GM08714 (cell line): ENCODE data around the gene NMRAL1.

Experiments
- H3K4me3 ChIP-seq: fragments of 200-500 bp; sonication (Bioruptor generic); 2 replicates; pipeline ENCODE4 v1.5.1; 2014; ENCODE audit warnings: mild to moderate bottlenecking, low read length, inconsistent platforms
- ZNF274 ChIP-seq: IDR thresholded peaks from 2 replicates; pipeline ENCODE4 v1.6.1; 2012; ENCODE audit warnings: mild to moderate bottlenecking, low read depth, low read length

The NMRAL1 gene

GRCh38 chr16:4489030-4489429 is 14.6 kb upstream of the NMRAL1 start:
- TF ChIP-seq ZNF274: no peak
- no peak overlapping the region for H3K4me3 ChIP-seq

GRCh38 chr16:4488499-4488967 is 14.1 kb upstream of the NMRAL1 start:
- TF ChIP-seq ZNF274: no peak
- no peak overlapping the region for H3K4me3 ChIP-seq

- H3K4me3 ChIP-seq: no peak overlapping the region
- no peak for TF ChIP-seq ZNF274
These were observed 13.6 kb upstream of the NMRAL1 start for GRCh38 chr16:4487955-4488498.

GRCh38 chr16:4486126-4486893 is 11.9 kb upstream of the NMRAL1 start:
- no peak overlapping the region for H3K4me3 ChIP-seq
- no peak for TF ChIP-seq ZNF274

GRCh38 chr16:4481963-4482362 is 7.5 kb upstream of the NMRAL1 start:
- TF ChIP-seq ZNF274: no peak
- H3K4me3 ChIP-seq: no peak overlapping the region

GRCh38 chr16:4481526-4481925 is 7.1 kb upstream of the NMRAL1 start:
- TF ChIP-seq ZNF274: no peak
- H3K4me3 ChIP-seq: no peak overlapping the region

GRCh38 chr16:4477966-4478365 is 3.5 kb upstream of the NMRAL1 start:
- H3K4me3 ChIP-seq: no peak overlapping the region; the same call in 1 of the 2 replicates
- no peak for TF ChIP-seq ZNF274

GRCh38 chr16:4475880-4476788 is 1.7 kb upstream of the NMRAL1 start, which contains the start of gene HMOX2:
HMOX2 (plus strand) TSS chr16:4476398; CDS start chr16:4505525, 29,127 bp downstream.
- TF ChIP-seq ZNF274: no peak
- H3K4me3 ChIP-seq: peak within 1 kb of the TSS; percentile 89

- no peak for TF ChIP-seq ZNF274
- no peak overlapping the region for H3K4me3 ChIP-seq
These were observed 1.5 kb downstream of the NMRAL1 start for GRCh38 chr16:4472880-4473279.

GRCh38 chr16:4471869-4472268 is 2.6 kb downstream of the NMRAL1 start:
- no peak for TF ChIP-seq ZNF274
- no peak overlapping the region for H3K4me3 ChIP-seq

GRCh38 chr16:4468972-4469371 is 5.5 kb downstream of the NMRAL1 start:
- H3K4me3 ChIP-seq: no peak overlapping the region
- TF ChIP-seq ZNF274: no peak

- no peak overlapping the region for H3K4me3 ChIP-seq
- no peak for TF ChIP-seq ZNF274
These were observed 6.5 kb downstream of the NMRAL1 start for GRCh38 chr16:4467916-4468315.

GRCh38 chr16:4465977-4466779 is 8.2 kb downstream of the NMRAL1 start:
- no peak for TF ChIP-seq ZNF274
- H3K4me3 ChIP-seq: no peak overlapping the region
